ENCODE data around the gene UBE2A.

The UBE2A gene

GRCh38 chrX:119549327-119550016 is 24.9 kb upstream of the UBE2A start:
- Mint-ChIP-seq H3K27me3 (ENCODE audit: low read depth, poor library complexity) (no peaks in the 10 kb centered on the region), H3K4me1 (no peaks in the 10 kb centered on the region), H3K9me3 (peaks cover 39% of the 10 kb centered on the region), H3K36me3 (ENCODE audit: low read depth) (peaks cover 4% of the 10 kb centered on the region), H3K4me3 (no peak overlapping the region), H3K27ac (no peak overlapping the region)
- no peak for TF ChIP-seq CTCF (IDR thresholded peaks at IDR 0.05)
- DNase-seq = no peak

- no peak for DNase-seq
These were observed 21.9 kb upstream of the UBE2A start for GRCh38 chrX:119552508-119552907.

GRCh38 chrX:119565107-119565663 is 9.2 kb upstream of the UBE2A start, which contains the start of gene STEEP1:
TSS of gene STEEP1 (minus strand) at chrX:119565409. CDS start at chrX:119565355, 54 bp downstream.
- Mint-ChIP-seq H3K27me3 (ENCODE audit: low read depth, poor library complexity) (peaks cover 11% of the 10 kb centered on the region), H3K4me1 (peaks cover 7% of the 10 kb centered on the region), H3K9me3 (peaks cover 64% of the 10 kb centered on the region), H3K27ac (peak within 1 kb of the TSS; percentile 99), H3K36me3 (ENCODE audit: low read depth) (peaks cover 4% of the 10 kb centered on the region), H3K4me3 (peak within 1 kb of the TSS; percentile 90)
- TF ChIP-seq CTCF (IDR thresholded peaks at IDR 0.05) = no peak
- peak; percentile 79 for DNase-seq

More at GRCh38 chrX:119552508-119552907, 21.9 kb upstream of the UBE2A start:
- H3K9me3 Mint-ChIP-seq = peaks cover 54% of the 10 kb centered on the region
- H3K4me3 Mint-ChIP-seq = no peak overlapping the region
- H3K4me1 Mint-ChIP-seq = no peaks in the 10 kb centered on the region
- H3K36me3 Mint-ChIP-seq (ENCODE audit: low read depth) = peaks cover 11% of the 10 kb centered on the region
- TF ChIP-seq CTCF (IDR thresholded peaks at IDR 0.05) = no peak
- H3K27me3 Mint-ChIP-seq (ENCODE audit: low read depth, poor library complexity) = peaks cover 2% of the 10 kb centered on the region
- no peak overlapping the region for H3K27ac Mint-ChIP-seq

GRCh38 chrX:119570351-119570835 is 4.0 kb upstream of the UBE2A start:
- no peak for DNase-seq
- Mint-ChIP-seq H3K27ac (no peak overlapping the region), H3K27me3 (ENCODE audit: low read depth, poor library complexity) (peaks cover 13% of the 10 kb centered on the region), H3K9me3 (peaks cover 65% of the 10 kb centered on the region), H3K36me3 (ENCODE audit: low read depth) (peaks cover 5% of the 10 kb centered on the region), H3K4me3 (no peak overlapping the region), H3K4me1 (peaks cover 10% of the 10 kb centered on the region)
- TF ChIP-seq CTCF (IDR thresholded peaks at IDR 0.05) = no peak

- Mint-ChIP-seq H3K36me3 (ENCODE audit: low read depth) (peaks cover 5% of the 10 kb centered on the region), H3K9me3 (peaks cover 53% of the 10 kb centered on the region), H3K27me3 (ENCODE audit: low read depth, poor library complexity) (peaks cover 2% of the 10 kb centered on the region), H3K4me3 (peak overlapping the region; percentile 90), H3K27ac (no peak overlapping the region), H3K4me1 (peaks cover 14% of the 10 kb centered on the region)
- TF ChIP-seq CTCF (IDR thresholded peaks at IDR 0.05) = no peak
- no peak for DNase-seq
These were observed 1.1 kb upstream of the UBE2A start for GRCh38 chrX:119573222-119573621.

Measured in nephron progenitor cell (in vitro differentiated cells).